ENCODE data around the gene FAM111A.

- no peak for TF ChIP-seq CTCF (IDR thresholded peaks at IDR 0.05; ENCODE audit: insufficient read depth, low read length)
- TF ChIP-seq POLR2AphosphoS5 (IDR thresholded peaks at IDR 0.05; ENCODE audit: low read depth) = no peak
- no peak for TF ChIP-seq SPI1 (IDR thresholded peaks at IDR 0.05; ENCODE audit: borderline replicate concordance, low read depth)
- TF ChIP-seq, protein P1, sequence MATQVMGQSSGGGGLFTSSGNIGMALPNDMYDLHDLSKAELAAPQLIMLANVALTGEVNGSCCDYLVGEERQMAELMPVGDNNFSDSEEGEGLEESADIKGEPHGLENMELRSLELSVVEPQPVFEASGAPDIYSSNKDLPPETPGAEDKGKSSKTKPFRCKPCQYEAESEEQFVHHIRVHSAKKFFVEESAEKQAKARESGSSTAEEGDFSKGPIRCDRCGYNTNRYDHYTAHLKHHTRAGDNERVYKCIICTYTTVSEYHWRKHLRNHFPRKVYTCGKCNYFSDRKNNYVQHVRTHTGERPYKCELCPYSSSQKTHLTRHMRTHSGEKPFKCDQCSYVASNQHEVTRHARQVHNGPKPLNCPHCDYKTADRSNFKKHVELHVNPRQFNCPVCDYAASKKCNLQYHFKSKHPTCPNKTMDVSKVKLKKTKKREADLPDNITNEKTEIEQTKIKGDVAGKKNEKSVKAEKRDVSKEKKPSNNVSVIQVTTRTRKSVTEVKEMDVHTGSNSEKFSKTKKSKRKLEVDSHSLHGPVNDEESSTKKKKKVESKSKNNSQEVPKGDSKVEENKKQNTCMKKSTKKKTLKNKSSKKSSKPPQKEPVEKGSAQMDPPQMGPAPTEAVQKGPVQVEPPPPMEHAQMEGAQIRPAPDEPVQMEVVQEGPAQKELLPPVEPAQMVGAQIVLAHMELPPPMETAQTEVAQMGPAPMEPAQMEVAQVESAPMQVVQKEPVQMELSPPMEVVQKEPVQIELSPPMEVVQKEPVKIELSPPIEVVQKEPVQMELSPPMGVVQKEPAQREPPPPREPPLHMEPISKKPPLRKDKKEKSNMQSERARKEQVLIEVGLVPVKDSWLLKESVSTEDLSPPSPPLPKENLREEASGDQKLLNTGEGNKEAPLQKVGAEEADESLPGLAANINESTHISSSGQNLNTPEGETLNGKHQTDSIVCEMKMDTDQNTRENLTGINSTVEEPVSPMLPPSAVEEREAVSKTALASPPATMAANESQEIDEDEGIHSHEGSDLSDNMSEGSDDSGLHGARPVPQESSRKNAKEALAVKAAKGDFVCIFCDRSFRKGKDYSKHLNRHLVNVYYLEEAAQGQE (IDR thresholded peaks at IDR 0.05; ENCODE audit: insufficient replicate concordance, low read depth) = no peak
- no peak for TF ChIP-seq GABPA (IDR thresholded peaks at IDR 0.05; ENCODE audit: low read depth)
Measured at GRCh38 chr11:59106363-59107336, 36.0 kb upstream of the FAM111A start, which contains the start of gene FAM111B.

Data from HL-60 (cell line).